ENCODE data around the gene TM9SF2.
"Not testable (repeated sequence)": the region's sequence is repeated elsewhere in the genome, so short reads cannot be mapped to it uniquely, and the experiment has no call there.

The TM9SF2 gene, protein sequence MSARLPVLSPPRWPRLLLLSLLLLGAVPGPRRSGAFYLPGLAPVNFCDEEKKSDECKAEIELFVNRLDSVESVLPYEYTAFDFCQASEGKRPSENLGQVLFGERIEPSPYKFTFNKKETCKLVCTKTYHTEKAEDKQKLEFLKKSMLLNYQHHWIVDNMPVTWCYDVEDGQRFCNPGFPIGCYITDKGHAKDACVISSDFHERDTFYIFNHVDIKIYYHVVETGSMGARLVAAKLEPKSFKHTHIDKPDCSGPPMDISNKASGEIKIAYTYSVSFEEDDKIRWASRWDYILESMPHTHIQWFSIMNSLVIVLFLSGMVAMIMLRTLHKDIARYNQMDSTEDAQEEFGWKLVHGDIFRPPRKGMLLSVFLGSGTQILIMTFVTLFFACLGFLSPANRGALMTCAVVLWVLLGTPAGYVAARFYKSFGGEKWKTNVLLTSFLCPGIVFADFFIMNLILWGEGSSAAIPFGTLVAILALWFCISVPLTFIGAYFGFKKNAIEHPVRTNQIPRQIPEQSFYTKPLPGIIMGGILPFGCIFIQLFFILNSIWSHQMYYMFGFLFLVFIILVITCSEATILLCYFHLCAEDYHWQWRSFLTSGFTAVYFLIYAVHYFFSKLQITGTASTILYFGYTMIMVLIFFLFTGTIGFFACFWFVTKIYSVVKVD

DNA sequence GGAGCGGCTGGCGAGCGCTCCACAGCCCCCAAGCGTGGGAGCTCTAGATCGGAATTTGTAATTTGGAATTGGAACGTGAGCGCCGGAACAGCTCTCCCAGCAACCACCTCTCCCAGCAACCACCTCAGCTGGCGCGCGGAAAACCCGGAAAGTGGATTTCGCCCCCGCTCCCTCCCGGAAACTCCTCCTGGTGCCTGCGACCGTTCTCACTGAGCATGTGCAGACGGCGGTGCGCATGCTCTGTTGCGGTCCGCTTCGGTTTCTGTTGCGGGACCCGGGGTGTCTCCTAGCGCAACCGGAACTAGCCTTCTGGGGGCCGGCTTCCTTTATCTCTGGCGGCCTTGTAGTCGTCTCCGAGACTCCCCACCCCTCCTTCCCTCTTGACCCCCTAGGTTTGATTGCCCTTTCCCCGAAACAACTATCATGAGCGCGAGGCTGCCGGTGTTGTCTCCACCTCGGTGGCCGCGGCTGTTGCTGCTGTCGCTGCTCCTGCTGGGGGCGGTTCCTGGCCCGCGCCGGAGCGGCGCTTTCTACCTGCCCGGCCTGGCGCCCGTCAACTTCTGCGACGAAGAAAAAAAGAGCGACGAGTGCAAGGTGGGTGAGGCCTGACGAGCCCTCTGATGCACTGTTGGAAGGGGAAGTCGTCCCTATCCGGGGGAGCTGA lies at the start of gene TM9SF2:
TM9SF2 (plus strand) TSS at position 289 of the 664 bp plus-strand sequence; CDS start at position 424, 135 bp downstream.
- DNase-seq (ENCODE audit: low spot score): peak; percentile 88

DNA sequence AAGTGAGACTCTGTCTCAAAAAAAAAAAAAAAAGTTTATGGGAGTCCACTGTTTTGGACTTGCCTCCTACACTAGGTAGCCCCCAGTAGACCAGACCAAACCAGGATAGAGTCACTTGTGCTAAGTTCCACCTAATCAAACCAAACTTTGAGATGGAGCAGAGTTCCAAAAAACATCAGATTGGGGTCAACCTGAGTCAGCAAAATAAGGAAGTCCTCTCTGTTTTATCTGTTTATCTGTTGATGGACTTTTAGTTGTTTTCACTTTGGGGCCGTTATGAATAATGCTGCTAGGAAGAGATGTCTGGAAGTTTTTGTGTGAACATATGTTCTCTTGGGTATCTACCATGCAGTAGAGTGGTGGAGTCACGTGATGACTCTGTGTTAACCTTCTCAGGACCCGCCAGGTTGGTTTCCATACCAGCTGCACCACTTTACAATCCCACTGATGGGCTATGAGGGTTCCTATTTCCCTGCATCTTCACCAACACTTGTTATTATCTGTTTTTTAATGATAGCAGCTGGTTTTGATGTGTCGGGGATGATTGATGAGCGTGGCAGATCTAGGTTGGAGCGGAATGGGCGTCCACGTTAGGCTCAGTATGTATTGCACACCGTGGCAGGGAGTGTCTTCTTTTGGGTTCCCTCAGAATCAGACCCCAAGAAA lies 46.6 kb upstream of the TM9SF2 start:
- DNase-seq (ENCODE audit: low spot score): no peak

DNA sequence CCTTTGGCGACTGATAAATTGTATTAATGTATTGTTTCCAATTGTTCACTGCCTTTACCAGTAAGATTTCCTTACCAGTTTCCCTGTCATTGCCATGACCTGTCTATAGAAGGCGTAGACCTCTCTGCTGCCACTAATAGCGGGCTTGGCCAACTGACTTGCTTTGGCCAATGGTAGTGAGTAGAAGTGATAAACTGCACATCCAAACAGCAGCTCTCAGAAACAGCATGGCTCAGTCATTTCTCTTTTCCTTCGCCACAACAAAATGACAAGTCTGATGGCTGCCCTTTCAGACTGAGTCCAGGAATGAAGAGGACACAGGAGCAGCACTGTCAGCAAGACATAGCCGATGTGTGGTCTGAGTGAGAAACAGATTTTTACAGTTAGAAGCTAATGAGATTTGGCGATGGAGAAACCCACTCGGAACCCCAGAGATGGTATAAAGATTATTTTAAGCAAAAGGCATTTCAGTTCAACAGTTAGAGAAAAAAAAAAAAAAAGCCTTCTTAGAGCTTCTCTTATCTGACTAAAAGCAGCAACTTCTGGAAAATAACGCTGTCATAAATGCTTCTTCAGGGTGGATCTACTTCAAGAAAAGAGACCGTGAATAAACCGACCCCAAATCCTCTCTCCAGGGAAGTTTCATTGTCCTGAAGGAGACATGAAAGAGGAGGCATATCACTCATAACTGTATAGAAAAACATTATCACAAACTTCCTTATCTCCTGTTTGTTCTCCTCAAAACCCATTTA lies 42.0 kb upstream of the TM9SF2 start:
- DNase-seq (ENCODE audit: low spot score): no peak

DNA sequence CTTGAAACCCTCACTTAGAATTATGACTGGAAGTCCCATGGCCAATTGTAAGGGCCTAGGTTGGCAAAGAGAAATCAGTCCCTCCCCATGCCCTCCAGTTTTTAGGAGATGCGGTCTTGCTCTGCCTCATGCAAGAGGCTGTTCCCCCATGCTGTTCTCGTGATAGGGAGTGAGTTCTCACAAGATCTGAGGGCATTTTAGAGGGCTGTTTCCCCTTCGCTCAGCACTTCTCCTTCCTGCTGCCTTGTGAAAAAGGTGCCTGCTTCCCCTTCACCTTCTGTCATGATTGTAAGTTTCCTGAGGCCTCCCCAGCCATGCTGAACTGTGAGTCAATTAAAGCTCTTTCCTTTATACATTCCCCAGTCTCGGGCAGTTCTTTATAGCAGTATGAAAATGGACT lies 40.5 kb upstream of the TM9SF2 start:
- DNase-seq (ENCODE audit: low spot score): not testable (repeated sequence)

DNA sequence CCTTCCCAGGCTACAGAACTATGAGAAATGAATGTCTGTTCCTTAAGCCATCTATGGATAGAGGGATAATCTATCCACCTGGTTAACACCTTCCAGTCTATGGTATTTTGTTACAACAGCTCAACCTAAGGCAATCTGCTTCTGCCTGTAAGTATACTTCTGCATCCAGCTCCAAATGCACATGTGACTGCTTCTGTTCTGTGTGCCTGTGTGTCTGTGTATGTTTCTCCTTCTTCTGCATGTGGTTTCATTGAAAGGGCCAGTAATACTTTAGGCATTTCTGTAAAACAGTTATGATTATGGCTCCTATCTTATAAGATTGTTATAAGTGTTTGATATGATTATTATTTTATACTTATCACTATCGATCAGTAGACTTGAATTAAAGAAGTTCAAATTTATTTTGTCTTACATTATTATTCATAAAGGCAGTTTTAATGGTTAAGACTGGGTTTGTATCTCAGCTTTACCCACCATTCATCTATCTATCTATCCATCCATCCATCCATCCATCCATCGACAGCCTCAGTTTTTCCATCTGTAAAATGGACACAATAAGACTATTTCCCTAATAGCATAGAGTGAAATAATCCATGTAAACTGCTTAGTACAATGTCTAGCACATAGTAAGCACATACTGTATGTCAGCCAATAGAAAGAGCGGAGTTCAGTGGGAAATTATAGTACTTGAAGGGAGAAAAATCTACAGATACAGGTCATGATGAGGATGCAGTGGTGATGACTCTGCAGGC lies 37.5 kb upstream of the TM9SF2 start:
- DNase-seq (ENCODE audit: low spot score): no peak

DNA sequence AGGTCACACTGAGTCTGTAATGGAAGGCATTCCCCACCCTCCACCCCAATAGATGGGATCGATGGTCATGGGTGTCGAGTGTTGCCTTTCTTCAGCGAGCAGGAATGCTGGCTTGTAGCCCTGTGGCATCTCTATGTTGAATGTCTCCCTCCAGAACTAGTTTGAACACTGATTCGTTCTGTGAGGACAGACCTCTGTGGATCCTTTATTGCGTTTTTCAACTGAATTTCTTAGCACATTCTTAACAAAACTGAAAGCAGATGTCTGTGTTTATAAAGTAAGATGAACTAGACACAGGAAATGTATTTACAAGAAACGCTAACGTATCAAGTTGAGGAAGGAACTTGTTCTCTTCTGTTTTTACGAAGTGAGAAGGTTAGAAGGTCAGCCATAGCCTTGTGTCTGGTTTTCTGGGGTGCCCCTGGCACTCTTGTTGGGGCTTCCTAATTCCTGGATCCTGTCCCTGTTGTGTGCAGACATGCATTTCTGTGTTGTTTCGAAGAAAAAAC lies 36.8 kb upstream of the TM9SF2 start:
- DNase-seq (ENCODE audit: low spot score): no peak

DNA sequence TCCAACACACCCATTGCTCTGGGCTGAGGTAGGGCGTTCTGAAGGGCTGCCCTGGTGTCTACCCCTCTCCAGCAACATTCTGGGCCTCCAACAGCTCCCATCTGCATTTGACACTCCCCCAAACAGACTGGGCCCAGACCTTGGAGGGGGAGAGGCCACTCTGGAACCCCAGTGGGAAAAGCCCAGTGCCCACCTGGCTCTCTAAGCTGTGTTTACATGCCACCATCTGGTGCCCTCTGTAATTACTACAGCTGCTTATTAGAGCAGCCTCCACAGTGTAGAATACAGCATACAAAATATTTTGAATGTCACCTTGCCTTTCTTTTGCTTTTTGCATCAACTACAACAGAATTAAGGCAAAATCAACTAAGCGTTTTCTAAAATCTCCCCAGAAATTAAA lies 35.8 kb upstream of the TM9SF2 start:
- DNase-seq (ENCODE audit: low spot score): no peak

DNA sequence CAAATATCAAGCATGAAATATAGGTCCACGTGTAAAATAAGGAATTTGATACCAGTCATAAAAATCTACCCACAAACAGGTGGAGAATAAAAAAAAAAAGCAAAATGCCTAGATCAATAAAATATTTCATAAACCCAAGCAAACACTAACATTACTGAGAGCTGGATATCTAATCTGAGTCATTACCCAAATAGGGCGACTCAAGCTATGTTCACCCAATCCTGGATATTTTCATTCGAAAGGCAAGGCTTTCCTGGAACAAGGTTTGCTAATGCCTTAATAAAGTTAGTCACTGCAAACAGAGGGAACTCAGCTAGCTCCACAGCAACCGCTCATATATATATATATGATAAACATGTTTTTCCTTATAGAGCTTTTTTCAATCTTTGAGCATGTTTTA lies 33.5 kb upstream of the TM9SF2 start:
- peak; percentile 8 for DNase-seq (ENCODE audit: low spot score)

DNA sequence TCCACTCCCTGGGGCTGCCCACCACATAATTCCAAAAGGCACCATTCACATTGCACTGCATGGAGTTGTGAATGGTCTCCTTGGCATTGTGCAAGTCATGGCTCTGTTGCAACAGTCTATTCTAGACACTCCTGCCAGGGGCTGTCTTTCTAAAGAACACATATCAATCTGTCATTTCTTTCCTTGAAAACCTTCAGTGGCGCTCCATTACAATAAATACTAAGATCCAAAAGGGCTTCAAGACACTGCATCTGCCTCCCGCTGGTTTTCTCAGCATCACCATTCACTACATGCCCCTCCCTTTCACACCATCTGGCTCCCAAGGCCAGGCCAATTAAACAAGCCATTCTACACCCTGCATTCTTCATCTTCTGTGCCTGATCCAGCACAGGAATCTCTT lies 32.2 kb upstream of the TM9SF2 start:
- no peak for DNase-seq (ENCODE audit: low spot score)

DNA sequence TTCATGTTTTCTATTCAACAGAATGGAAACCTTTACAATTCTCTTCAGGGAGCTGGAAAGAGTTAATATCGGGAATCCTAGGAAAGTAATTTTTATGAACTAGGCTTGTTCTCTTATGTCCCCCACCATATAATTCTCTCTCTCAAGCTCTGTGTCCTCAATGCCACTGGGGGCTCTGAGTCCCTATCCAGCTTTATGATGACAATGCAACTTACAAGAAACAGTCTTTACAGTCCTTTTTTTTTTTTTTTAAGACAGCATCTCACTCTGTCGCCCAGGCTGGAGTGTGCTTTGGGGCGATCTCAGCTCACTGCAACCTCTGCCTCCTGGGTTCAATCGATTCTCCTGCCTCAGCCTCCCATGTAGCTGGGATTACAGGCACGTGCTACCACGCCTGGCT lies 31.2 kb upstream of the TM9SF2 start:
- no peak for DNase-seq (ENCODE audit: low spot score)

DNA sequence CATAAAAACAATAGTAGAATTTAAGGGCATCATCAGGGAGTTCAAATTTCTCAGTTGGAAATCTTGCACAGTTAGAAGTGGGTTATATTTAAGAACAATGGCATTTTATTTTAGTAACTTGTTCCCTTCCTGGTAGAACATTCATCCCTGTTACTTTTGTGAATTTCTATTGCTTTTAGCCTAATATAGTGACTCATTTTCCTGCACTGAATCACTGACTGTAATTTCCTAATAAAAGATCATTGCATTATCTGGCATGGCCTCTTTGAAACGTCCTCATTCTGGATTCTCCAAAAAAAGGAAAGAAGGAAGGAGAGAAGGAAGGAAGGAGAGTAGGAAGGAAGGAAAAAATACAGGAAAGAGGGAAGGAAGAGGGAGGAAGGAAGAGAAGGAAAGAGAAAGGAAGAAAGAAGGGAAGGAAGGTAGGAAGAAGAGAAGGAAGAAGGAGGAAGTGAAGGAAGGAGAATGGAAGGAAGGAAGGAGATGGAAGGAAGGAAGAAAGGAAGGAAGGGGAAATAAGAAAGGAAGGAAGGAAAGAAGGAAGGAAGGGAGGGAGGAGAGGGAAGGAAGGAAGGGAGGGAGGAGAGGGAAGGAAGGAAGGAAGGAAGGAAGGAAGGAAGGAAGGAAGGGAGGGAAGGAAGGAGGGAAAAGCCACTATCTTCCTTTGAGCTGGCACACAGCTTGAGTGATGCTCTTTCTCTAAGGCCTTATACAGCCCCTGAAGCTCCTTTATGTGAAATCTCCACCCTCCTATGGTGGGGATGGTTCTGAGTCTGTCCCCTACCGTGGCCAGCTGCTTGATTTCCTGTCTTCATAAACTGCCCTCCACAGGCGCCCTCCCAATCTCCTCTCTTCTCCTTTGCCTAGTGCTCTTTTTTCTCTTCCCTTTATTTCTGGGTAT lies 29.8 kb upstream of the TM9SF2 start:
- no peak for DNase-seq (ENCODE audit: low spot score)

DNA sequence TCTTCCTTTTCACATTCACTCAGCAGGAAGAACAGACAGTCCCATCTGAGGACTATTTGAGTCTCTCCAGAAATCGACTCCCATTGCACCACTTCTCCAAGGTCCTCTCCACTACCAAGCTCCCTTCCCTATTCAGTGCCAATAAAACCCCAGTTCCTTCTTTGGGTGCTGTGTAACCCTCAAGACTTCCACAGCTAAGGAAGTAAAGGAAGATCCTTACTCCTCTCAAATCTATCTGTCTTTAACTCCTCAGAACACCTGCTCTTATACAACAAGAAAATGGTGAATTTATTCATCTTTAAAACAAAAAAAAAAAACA lies 29.2 kb upstream of the TM9SF2 start:
- no peak for DNase-seq (ENCODE audit: low spot score)

DNA sequence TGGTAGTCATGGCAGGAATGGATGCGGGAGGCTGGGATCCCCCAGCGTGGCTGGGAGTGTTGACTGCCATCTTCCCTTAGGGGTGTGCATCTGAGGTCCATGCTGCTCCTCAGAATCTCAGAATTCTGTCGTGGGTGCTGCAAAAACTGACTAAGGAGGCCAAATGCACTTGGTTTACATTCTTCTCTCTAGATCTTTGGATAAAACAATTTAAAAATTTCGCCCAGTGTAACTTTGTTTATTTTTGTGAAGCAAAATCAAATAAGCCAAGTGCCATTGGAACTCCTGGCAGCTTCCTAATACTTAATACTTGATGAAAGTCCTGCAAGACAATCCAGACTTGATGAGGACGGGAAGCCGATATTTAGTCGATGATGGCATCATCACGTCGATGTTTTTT lies 27.8 kb upstream of the TM9SF2 start:
- DNase-seq (ENCODE audit: low spot score): no peak

DNA sequence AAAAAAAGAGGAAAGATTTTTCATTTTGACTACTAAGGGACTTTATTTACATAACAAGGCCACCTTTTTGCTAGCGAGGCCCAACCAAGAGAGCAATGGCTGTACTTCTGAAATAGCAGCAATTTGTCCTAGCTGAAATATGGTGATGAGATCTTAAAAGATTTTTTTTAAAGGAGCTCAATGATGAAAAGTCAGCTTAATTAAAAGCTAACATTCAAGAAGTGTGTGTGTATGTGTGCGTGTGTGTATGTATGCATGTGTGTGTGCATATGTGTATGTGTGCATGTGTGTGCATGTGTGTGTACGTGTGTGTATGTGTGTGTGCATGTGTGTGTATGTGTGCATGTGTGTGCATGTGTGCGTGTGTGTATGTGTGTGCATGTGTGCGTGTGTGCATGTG lies 24.6 kb upstream of the TM9SF2 start:
- DNase-seq (ENCODE audit: low spot score): no peak

DNA sequence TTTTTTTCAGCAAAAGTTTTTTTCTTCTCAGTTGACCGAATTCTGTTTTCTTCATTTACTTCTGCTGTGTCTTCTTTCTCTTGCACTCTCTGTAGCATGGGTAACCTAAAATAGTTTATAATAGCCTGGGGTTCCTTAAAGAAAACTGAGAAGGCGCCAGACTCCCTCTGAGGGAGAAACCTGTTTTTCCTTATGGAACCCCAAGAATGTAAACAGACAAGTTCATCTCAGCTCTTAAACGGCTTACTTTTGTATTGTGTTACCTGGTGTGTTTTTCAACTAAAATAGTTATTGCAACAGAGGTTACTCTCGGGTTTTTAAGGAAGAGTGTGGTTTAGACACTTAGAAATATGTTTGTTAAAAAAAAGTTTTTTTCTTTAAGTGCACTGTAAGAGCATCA lies 23.8 kb upstream of the TM9SF2 start:
- no peak for DNase-seq (ENCODE audit: low spot score)

DNA sequence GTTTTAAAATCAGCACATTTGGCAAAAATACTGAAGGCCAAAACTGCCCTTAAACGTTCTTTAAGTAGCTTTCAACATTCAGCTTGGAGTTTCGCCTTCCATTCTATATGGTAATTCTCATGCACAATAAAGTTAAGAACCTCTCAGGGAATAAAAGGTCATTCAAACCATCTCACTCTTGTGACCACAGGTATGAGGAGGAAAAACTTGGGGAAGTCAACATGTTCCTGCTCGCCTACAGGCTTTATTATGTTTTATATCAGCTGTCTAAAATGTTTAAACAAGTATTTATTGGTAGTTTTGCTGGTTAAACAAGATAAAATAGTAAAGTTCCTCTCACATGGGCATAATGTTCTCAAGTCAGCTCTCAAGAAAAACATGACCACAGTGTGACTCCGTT lies 19.9 kb upstream of the TM9SF2 start:
- DNase-seq (ENCODE audit: low spot score): no peak

DNA sequence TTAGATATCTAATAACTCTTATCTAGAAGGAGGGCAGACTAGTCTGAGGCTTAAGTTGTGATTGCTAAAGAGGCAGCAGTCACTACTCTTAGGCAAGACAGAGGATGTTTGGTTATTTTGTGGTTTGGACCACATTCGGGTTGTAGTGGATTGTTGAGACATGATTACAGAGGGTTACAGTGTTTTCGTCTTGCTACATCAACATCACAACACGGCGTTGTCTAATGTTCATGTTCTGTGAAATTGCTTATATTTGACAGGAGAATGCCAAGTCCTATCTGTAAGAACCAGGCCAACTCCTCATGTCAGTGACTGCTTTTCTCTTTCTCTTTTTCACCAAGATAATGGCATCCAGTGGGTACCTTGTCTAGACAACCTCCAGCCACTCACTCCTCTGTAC lies 16.8 kb upstream of the TM9SF2 start:
- no peak for DNase-seq (ENCODE audit: low spot score)

DNA sequence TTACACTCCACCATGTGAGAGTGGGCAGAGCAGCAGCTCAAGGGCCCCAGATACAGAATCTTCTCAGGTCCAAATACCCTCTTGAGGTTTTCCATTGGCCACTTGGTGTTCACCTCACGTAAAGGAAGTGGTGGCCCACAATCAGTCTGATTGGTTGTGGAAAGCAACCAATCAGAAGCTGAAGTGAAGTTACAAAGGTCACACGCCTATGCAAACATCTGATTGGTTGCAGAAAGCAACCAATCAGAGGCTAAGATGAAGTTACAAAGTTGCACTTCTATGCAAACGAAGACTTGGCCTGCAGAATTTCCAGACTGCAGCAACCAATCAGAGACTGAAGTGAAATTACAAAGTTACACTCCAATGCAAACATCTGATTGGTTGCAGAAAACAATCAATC lies 14.3 kb upstream of the TM9SF2 start:
- no peak for DNase-seq (ENCODE audit: low spot score)

DNA sequence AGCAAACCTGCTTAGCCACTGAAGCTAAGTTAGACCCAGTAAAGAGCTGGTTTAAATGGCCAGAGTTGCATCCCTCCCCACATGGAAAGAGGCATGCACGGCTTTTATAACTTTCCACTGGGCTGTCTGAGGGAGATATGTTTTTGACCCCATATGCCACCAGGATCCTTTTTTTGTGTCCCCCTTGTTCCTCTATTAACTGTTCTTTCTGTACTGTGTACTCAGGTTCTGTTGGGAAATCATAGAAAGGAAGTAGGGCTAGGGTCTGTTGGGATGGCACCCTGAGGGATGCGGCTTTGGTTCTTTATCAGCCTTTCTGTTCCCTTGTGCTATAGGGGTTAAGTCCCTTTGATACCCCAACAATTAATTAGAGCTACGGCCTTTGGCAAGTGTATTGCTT lies 12.2 kb upstream of the TM9SF2 start:
- DNase-seq (ENCODE audit: low spot score): no peak

DNA sequence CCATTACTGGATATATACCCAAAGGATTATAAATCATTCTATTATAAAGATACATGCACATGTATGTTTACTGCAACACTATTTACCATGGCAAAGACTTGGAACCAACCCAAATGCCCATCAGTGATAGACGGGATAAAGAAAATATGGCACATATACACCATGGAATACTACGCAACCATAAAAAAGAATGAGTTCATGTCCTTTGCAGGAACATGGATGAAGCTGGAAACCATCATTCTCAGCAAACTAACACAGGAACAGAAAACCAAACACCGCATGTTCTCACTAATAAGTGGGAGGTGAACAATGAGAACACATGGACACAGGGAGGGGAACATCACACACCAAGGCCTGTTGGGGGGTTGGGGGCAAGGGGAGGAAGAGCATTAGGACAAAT lies 9.5 kb upstream of the TM9SF2 start:
- DNase-seq (ENCODE audit: low spot score): not testable (repeated sequence)
